IMR-90 (cell line): ENCODE data around the gene SLC17A9. TPM values are rescaled to one million over a fixed set of nuclear protein-coding genes. Genes with fewer than 3 reads are reported as not detected.

Source experiments
- ATAC-seq: fragments of 200-7000 bp; cut with Tn5 transposase; 2 replicates; pipeline ENCODE4 v1.9.1; 2020; ENCODE audit warnings: low read depth, mild to moderate bottlenecking, moderate library complexity
- BruUV-seq: library from RNA; stranded (reverse); fragments of 400-500 nt; replicated peaks from 2 replicates; lab custom pipeline; 2021; lab: Mats Ljungman, UMichigan
- CTCF ChIA-PET: fragments of 300-600 bp; formaldehyde crosslinking; extraction: SDS; loops from one replicate; lab custom pipeline; 2021; ENCODE audit warnings: antibody characterized with exemption; lab: Yijun Ruan, JAX
- POLR2A ChIA-PET: fragments of 300-600 bp; sonication (Branson Sonifier 250); formaldehyde crosslinking; loops from one replicate; lab custom pipeline; 2022; ENCODE audit warnings: antibody characterized with exemption; ENCODE audit not compliant: unreplicated experiment; lab: Charles Lee
- DNase-seq: peaks from one replicate; pipeline ENCODE4 v3.0.0; 2013
- H2AFZ ChIP-seq: replicated peaks from 2 replicates; pipeline ENCODE3; 2013; ENCODE audit warnings: low read length, mild to moderate bottlenecking; ENCODE audit not compliant: poor library complexity
- H2AK5ac ChIP-seq: 2 replicates; pipeline ENCODE4 v1.6.1; 2013; ENCODE audit warnings: low read depth, low read length, inconsistent platforms
- H2AK9ac ChIP-seq: replicated peaks from 2 replicates; pipeline ENCODE3; 2013; ENCODE audit warnings: mild to moderate bottlenecking, low read depth, low read length, moderate library complexity; ENCODE audit not compliant: poor library complexity
- H2BK120ac ChIP-seq: 2 replicates; pipeline ENCODE4 v1.6.1; 2013; ENCODE audit warnings: low read depth, low read length, inconsistent platforms
- H2BK15ac ChIP-seq: 3 replicates; pipeline ENCODE4 v1.6.1; 2013; ENCODE audit warnings: low read depth, low read length, inconsistent platforms
- H2BK20ac ChIP-seq: 2 replicates; pipeline ENCODE4 v1.6.1; 2013; ENCODE audit warnings: low read depth, mild to moderate bottlenecking, inconsistent platforms, low read length, moderate library complexity
- H2BK5ac ChIP-seq: 2 replicates; pipeline ENCODE4 v1.6.1; 2013; ENCODE audit warnings: mild to moderate bottlenecking, low read depth, low read length, inconsistent platforms; ENCODE audit not compliant: poor library complexity, severe bottlenecking
- H3K14ac ChIP-seq: replicated peaks from 2 replicates; pipeline ENCODE4 v1.6.1; 2013; ENCODE audit warnings: low read depth, low read length, inconsistent platforms
- H3K18ac ChIP-seq: 2 replicates; pipeline ENCODE4 v1.6.1; 2013; ENCODE audit warnings: low read depth, low read length, control low read depth
- H3K23ac ChIP-seq: 2 replicates; pipeline ENCODE4 v1.6.1; 2013; ENCODE audit warnings: low read depth, low read length, inconsistent platforms
- H3K27ac ChIP-seq: 2 replicates; pipeline ENCODE4 v1.5.1; 2013; ENCODE audit warnings: mild to moderate bottlenecking, control low read depth, low read length; ENCODE audit not compliant: insufficient read depth
- H3K27me3 ChIP-seq: 2 replicates; pipeline ENCODE4 v1.6.1; 2013; ENCODE audit warnings: low read length; ENCODE audit not compliant: control insufficient read depth, insufficient read depth
- H3K36me3 ChIP-seq: 2 replicates; pipeline ENCODE4 v1.6.1; 2013; ENCODE audit warnings: low read length, mixed read lengths; ENCODE audit not compliant: control insufficient read depth, insufficient read depth
- H3K4ac ChIP-seq: 2 replicates; pipeline ENCODE4 v1.6.1; 2013; ENCODE audit warnings: low read depth, low read length, inconsistent platforms
- H3K4me1 ChIP-seq: 2 replicates; pipeline ENCODE4 v1.6.1; 2013; ENCODE audit warnings: low read length, mixed read lengths; ENCODE audit not compliant: control insufficient read depth, insufficient read depth
- H3K4me2 ChIP-seq: 2 replicates; pipeline ENCODE4 v1.6.1; 2013; ENCODE audit warnings: low read depth, mild to moderate bottlenecking, control low read depth, low read length, moderate library complexity
- H3K4me3 ChIP-seq: 2 replicates; pipeline ENCODE4 v1.5.1; 2013; ENCODE audit warnings: low read depth, mild to moderate bottlenecking, control low read depth, low read length, moderate library complexity; ENCODE audit not compliant: insufficient read depth
- H3K56ac ChIP-seq: 2 replicates; pipeline ENCODE4 v1.6.1; 2013; ENCODE audit warnings: low read length, inconsistent platforms; ENCODE audit not compliant: insufficient read depth; ENCODE audit errors: extremely low read depth
- H3K79me1 ChIP-seq, 2 experiments: 2 replicates each; pipeline ENCODE4 v1.6.1; 2013; ENCODE audit warnings: low read length in 2 of 2, inconsistent platforms in 1 of 2, low read depth in 1 of 2
- H3K9ac ChIP-seq: 2 replicates; pipeline ENCODE4 v1.6.1; 2013; ENCODE audit warnings: low read depth, low read length, control low read depth
- H3K9me1 ChIP-seq: 2 replicates; pipeline ENCODE4 v1.6.1; 2013; ENCODE audit warnings: low read length, inconsistent platforms; ENCODE audit not compliant: insufficient read depth
- H3K9me3 ChIP-seq: 2 replicates; pipeline ENCODE4 v1.6.1; 2013; ENCODE audit warnings: low read length; ENCODE audit not compliant: control insufficient read depth, insufficient read depth
- H4K20me1 ChIP-seq: 2 replicates; pipeline ENCODE4 v1.6.1; 2013; ENCODE audit warnings: low read length, inconsistent platforms; ENCODE audit not compliant: insufficient read depth
- H4K5ac ChIP-seq: 2 replicates; pipeline ENCODE4 v1.6.1; 2013; ENCODE audit warnings: mild to moderate bottlenecking, low read depth, low read length, control low read depth
- H4K8ac ChIP-seq, 2 experiments: 2 replicates each; pipeline ENCODE4 v1.6.1; 2013; ENCODE audit warnings: low read depth in 2 of 2, low read length in 2 of 2, control low read depth in 1 of 2, inconsistent platforms in 1 of 2
- H4K91ac ChIP-seq: 2 replicates; pipeline ENCODE4 v1.6.1; 2013; ENCODE audit warnings: low read depth, low read length, inconsistent platforms; ENCODE audit not compliant: insufficient read depth
- BHLHE40 ChIP-seq: fragments of 150-350 bp; IDR thresholded peaks from 2 replicates; pipeline ENCODE4 v1.6.1; 2016; ENCODE audit warnings: mild to moderate bottlenecking, low read depth, low read length
- CEBPB ChIP-seq: IDR thresholded peaks from 2 replicates; pipeline ENCODE4 v1.6.1; 2012; ENCODE audit warnings: low read depth, low read length, improper control_type of control experiment
- CHD1 ChIP-seq: IDR thresholded peaks from 2 replicates; pipeline ENCODE4 v1.6.1; 2012; ENCODE audit warnings: low read depth, low read length, improper control_type of control experiment
- CTCF ChIP-seq: conservative IDR thresholded peaks from 2 replicates; pipeline ENCODE4 v1.5.1; 2012; ENCODE audit warnings: mild to moderate bottlenecking, low read depth, low read length, improper control_type of control experiment
- MAFK ChIP-seq: IDR thresholded peaks from 2 replicates; pipeline ENCODE4 v1.6.1; 2012; ENCODE audit warnings: low read depth, low read length, improper control_type of control experiment
- MAZ ChIP-seq: IDR thresholded peaks from 2 replicates; pipeline ENCODE4 v1.6.1; 2012; ENCODE audit warnings: low read depth, mild to moderate bottlenecking, low read length, improper control_type of control experiment, moderate library complexity, borderline replicate concordance
- MXI1 ChIP-seq: IDR thresholded peaks from 2 replicates; pipeline ENCODE4 v1.6.1; 2012; ENCODE audit warnings: low read depth, mild to moderate bottlenecking, low read length, moderate library complexity, borderline replicate concordance
- NFE2L2 ChIP-seq: fragments of 150-350 bp; IDR thresholded peaks from 2 replicates; pipeline ENCODE4 v1.6.1; 2016; ENCODE audit warnings: low read depth, mild to moderate bottlenecking, low read length
- POLR2A ChIP-seq: IDR thresholded peaks from 2 replicates; pipeline ENCODE4 v1.6.1; 2012; ENCODE audit warnings: mild to moderate bottlenecking, low read depth, low read length
- RAD21 ChIP-seq: IDR thresholded peaks from 2 replicates; pipeline ENCODE4 v1.6.1; 2012; ENCODE audit warnings: low read length, improper control_type of control experiment
- RCOR1 ChIP-seq: IDR thresholded peaks from 2 replicates; pipeline ENCODE4 v1.6.1; 2012; ENCODE audit warnings: mild to moderate bottlenecking, low read length, improper control_type of control experiment; ENCODE audit not compliant: insufficient replicate concordance
- RFX5 ChIP-seq: IDR thresholded peaks from 2 replicates; pipeline ENCODE4 v1.8.0; 2012; ENCODE audit warnings: low read depth, mild to moderate bottlenecking, low read length, moderate library complexity
- SMC3 ChIP-seq: fragments of 150-350 bp; IDR thresholded peaks from 2 replicates; pipeline ENCODE4 v1.6.1; 2016; ENCODE audit warnings: low read depth, mild to moderate bottlenecking, antibody characterized with exemption, low read length, moderate library complexity
- USF2 ChIP-seq: fragments of 150-350 bp; IDR thresholded peaks from 2 replicates; pipeline ENCODE4 v1.6.1; 2017; ENCODE audit warnings: mild to moderate bottlenecking, antibody characterized with exemption, low read length, low read depth
- WGBS, 2 experiments: methylation state at CpG; one replicate each; pipeline versions ENCODE4 v1.1.5 to v1.1.7; 2013; ENCODE audit warnings: missing lambda C conversion rate in 2 of 2; ENCODE audit not compliant: insufficient read length in 1 of 2; ENCODE audit errors: extremely low coverage in 2 of 2; 5-methylcytosine and 5-hydroxymethylcytosine counted together
- dilution Hi-C: fragments of 300-500 bp; cut with HindIII; formaldehyde crosslinking; loops from one replicate; pipeline ENCODE4 v1.14.3; 2018; ENCODE audit warnings: low sequenced_read_pairs; ENCODE audit not compliant: unreplicated experiment
- in situ Hi-C: fragments of 300-500 bp; cut with MboI; formaldehyde crosslinking; loops from 3 replicates; pipeline ENCODE4 v1.14.3; 2019; ENCODE audit warnings: low sequenced_read_pairs, inconsistent platforms, mixed read lengths
- intact Hi-C: fragments of 100-400 bp; cut with micrococcal nuclease; formaldehyde crosslinking; loops from 2 replicates; pipeline ENCODE4 v1.10.0; 2022
- polyA plus RNA-seq, 3 experiments: library from polyadenylated mRNA; depleted of rRNA; stranded (reverse); fragments of >200 nt; gene quantifications; 2 replicates each; pipeline ENCODE4 v1.2.3, GENCODE V29; 2012; ENCODE audit warnings: low replicate concordance in 1 of 3
- total RNA-seq: library from RNA; depleted of rRNA; stranded (reverse); fragments of >200 nt; gene quantifications from 2 replicates; pipeline ENCODE4 v1.2.3, GENCODE V29; 2012

SLC17A9 gene
- total and polyA plus RNA-seq, 2 of the 4 experiments (the other 2 are of a cell fraction): 2.2 to 14.4 TPM

GRCh38 chr20:62916703-62917476 lies 35.6 kb upstream of the SLC17A9 start:
- Histone ChIP-seq H4K5ac (no peak overlapping the region), H2AK5ac (no peak overlapping the region), H2AFZ (no peak overlapping the region), H3K9me3 (no peaks in the 10 kb centered on the region), H3K14ac (no peak overlapping the region; the same call in 1 of the 2 replicates), H4K20me1 (peaks cover 93% of the 10 kb centered on the region), H3K4me1 (peaks cover 17% of the 10 kb centered on the region; the same call in 1 of the 2 replicates), H2AK9ac (no peak overlapping the region), H3K79me1 (peaks cover 3 to 83% of the 10 kb centered on the region in 2 experiments; a peak in 3 of 4 replicates), H3K9me1 (peaks cover 16% of the 10 kb centered on the region), H3K27me3 (no peaks in the 10 kb centered on the region), H3K27ac (no peak overlapping the region), H3K18ac (no peak overlapping the region), H3K23ac (no peak overlapping the region), H3K36me3 (peaks cover 9% of the 10 kb centered on the region), H2BK15ac (no peak overlapping the region), H4K8ac (no peak overlapping the region), H2BK120ac (no peak overlapping the region), H3K4ac (no peak overlapping the region), H3K56ac (no peak overlapping the region), H2BK5ac (no peak overlapping the region), H3K9ac (no peak overlapping the region), H3K4me3 (no peak overlapping the region), H2BK20ac (no peak overlapping the region), H3K4me2 (no peak overlapping the region), H4K91ac (no peak overlapping the region)
- ChIA-PET POLR2A (no interaction called here), CTCF (interaction anchor here (0.8 to 4.3 kb wide), 3 partner anchors 9 to 55 kb away, joined by 3 to 12 read pairs (median 4); partner anchors contain the start of gene TCFL5)
- dilution Hi-C loops: no loop called here
- intact Hi-C loops: loop anchor here (5.0 kb wide), 1 partner anchor 55 kb away; the partner anchor contains the start of gene TCFL5
- DNase-seq (no peak), ATAC-seq (no peak)
- in situ Hi-C loops: no loop called here
- WGBS, 2 experiments: 92% methylated on average over 8 of the region's 10 CpGs; no CpG with 5 or more reads in 1 of the 2 experiments
- no TSS peak for BruUV-seq
- TF ChIP-seq USF2: no peak
- no peak for TF ChIP-seq POLR2A
- no peak for TF ChIP-seq CHD1
- TF ChIP-seq BHLHE40: no peak
- no peak for TF ChIP-seq RFX5
- no peak for TF ChIP-seq CTCF
- TF ChIP-seq NFE2L2: no peak
- no peak for TF ChIP-seq RCOR1
- TF ChIP-seq CEBPB: no peak
- TF ChIP-seq MXI1: no peak
- no peak for TF ChIP-seq SMC3
- no peak for TF ChIP-seq MAFK
- TF ChIP-seq MAZ: no peak
- no peak for TF ChIP-seq RAD21
